ENCODE results near the gene TMEM41A.

GRCh38 chr3:185508335-185508991, 9.6 kb upstream of the TMEM41A start:
- no peak for TF ChIP-seq CTCF (conservative IDR thresholded peaks at IDR 0.05)
- TF ChIP-seq ZFX (IDR thresholded peaks at IDR 0.05), result no peak
